Coronary artery (tissue), 2 donors: ENCODE data around the gene MYO1C.
A peak's percentile ranks its signal among the peaks of the same experiment; 100 is the strongest.

ENCODE experiments used
- DNase-seq: peaks from one replicate; pipeline ENCODE4 v3.0.0-alpha.2; 2017; ENCODE audit warnings: low spot score
- H3K27ac ChIP-seq, 2 donors: fragments of 200-600 bp; sonication (generic); one replicate each; pipeline ENCODE4 v1.5.1; 2016 to 2019
- H3K4me3 ChIP-seq: fragments of 200-600 bp; sonication (generic); 2 replicates; pipeline ENCODE4 v1.5.1; 2016; ENCODE audit warnings: mild to moderate bottlenecking, moderate library complexity
- TF ChIP-seq, protein P1 (sequence below): fragments of 200-600 bp; sonication (generic); IDR thresholded peaks from one replicate; pipeline ENCODE4 v1.5.1; 2019; ENCODE audit warnings: antibody characterized with exemption

The MYO1C gene

DNA sequence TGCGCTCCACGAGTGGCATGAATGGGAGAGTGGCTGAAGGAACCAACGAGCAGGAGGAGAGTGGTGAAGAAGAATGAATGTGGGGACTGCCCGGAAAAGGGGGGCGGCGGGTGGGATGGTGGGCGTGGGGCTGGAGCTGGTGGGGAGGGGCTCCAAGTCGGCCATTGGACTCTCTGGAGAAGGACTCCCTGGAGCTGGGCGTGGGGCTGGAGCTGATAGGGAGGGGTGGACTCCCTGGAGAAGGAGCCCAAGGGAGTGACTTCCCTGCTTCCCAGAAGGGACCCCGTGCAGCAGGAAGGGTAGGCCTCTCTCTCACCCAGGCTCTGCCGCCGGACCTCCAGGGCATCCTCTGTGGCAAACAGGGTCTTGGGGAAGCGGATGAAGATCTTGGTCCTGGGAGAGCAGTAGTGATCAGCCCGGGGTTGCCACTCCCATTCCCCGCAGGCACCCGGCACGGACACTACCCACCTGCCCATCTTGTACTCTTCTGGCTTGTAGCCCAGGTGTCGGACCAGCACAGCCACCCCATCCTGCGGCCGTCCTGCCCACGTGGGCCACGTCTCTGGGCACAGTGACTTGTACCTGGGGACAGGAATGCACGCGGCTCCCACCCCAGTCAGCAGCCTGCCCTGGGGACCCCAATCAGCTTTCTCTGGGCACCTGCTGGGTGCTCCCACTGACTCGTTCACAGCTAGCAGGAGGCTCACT, 21.6 kb downstream of the MYO1C start:
- DNase-seq: no peak
- H3K4me3 ChIP-seq: no peak overlapping the region
- H3K27ac ChIP-seq: no peak overlapping the region
- TF ChIP-seq, protein P1, sequence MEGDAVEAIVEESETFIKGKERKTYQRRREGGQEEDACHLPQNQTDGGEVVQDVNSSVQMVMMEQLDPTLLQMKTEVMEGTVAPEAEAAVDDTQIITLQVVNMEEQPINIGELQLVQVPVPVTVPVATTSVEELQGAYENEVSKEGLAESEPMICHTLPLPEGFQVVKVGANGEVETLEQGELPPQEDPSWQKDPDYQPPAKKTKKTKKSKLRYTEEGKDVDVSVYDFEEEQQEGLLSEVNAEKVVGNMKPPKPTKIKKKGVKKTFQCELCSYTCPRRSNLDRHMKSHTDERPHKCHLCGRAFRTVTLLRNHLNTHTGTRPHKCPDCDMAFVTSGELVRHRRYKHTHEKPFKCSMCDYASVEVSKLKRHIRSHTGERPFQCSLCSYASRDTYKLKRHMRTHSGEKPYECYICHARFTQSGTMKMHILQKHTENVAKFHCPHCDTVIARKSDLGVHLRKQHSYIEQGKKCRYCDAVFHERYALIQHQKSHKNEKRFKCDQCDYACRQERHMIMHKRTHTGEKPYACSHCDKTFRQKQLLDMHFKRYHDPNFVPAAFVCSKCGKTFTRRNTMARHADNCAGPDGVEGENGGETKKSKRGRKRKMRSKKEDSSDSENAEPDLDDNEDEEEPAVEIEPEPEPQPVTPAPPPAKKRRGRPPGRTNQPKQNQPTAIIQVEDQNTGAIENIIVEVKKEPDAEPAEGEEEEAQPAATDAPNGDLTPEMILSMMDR: no peak

DNA sequence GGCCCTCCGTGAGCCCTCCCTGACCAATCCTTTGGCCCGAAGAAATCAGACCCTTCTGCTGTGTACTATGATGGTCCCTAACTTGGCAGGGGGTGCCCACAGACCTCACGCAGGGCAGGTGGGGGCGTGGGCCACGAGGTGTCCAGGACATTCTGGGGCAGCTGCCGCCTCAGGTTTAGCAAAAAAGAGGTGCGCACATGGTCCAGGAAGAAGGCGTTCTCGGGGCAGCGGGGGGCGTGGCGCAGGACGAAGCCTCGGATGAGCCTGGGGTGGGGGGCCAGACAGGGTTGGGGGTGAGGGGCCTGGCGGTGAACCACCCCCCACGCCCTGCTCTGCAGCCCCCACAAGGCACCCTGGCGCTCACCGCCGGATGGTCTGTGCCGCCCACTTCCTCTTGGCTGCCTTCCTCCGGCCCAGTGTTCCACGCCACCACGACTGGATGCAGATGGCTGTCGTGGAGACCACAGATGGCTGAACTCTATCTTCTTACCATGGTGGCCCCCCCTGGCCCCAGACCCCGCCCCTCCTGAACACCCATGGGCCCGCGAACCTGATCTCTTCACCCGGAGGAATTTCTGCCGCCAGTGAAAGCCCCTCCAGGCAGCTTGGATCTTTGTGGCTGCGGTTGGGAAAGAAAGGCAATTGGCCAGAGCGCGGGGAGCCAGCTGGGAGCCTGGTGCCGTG, 22.3 kb downstream of the MYO1C start:
- TF ChIP-seq, protein P1: no peak
- peak overlapping the region in 1 of 2 donors; percentile 3 for H3K27ac ChIP-seq
- no peak for DNase-seq
- no peak overlapping the region for H3K4me3 ChIP-seq

DNA sequence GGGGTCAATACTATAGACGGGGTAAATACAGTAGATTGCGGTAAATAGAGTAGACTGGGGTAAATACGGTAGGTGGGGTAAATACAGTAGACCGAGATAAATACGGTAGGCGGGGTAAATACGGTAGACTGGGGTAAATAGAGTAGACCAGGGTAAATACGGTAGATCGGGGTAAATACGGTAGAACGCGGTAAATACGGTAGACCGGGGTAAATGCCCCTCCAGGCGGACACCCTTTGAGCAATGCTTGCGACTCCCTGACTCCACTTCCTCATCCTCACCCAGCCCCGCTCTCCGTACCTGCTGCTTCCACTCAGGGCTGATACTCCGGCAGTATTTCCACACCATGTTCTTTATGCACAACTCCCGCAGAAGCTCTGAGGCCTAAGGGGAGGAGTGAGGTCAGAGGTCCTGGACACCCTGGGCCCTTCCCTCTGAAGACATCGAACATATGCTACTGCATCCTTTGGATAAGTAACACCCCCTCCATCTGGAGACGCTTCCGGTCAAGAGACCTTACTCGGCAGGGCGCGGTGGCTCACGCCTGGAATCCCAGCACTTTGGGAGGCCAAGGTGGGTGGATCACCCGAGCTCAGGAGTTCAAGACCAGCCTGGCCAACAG, 23.1 kb downstream of the MYO1C start:
- Histone ChIP-seq H3K4me3 (no peak overlapping the region), H3K27ac (no peak overlapping the region)
- TF ChIP-seq, protein P1: no peak
- no peak for DNase-seq

DNA sequence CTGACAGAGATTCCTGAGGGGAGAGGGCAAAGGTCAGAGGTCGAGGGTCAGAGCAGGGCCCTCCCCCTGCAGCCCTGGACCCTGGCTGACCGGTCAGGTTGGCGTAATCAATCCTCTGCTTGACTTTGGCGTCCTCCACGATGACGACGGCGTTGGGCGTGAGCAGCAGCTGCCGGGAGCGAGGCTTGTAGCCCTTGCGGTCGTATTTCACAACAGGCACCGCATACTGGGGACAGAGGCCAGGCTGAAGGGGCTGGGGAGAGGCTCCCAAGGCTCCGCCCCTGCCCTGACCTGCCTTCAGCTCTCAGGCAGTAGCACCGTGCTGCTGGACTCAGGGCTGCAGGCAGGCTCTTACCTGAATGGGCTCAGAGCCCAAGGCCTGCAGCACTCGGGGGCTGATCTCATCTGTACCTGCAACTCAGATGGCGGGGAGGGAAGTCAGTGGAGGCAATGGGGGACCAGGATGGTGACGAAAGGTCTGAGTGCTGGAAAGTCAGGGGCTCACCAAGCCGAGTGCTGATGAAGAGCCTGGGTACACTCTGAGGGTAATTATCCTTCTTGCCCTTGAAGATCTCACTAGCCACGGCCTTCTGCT, 24.5 kb downstream of the MYO1C start:
- TF ChIP-seq, protein P1: no peak
- peak overlapping the region in 1 of 2 donors; percentile 41 for H3K27ac ChIP-seq
- no peak for DNase-seq
- H3K4me3 ChIP-seq: no peak overlapping the region

DNA sequence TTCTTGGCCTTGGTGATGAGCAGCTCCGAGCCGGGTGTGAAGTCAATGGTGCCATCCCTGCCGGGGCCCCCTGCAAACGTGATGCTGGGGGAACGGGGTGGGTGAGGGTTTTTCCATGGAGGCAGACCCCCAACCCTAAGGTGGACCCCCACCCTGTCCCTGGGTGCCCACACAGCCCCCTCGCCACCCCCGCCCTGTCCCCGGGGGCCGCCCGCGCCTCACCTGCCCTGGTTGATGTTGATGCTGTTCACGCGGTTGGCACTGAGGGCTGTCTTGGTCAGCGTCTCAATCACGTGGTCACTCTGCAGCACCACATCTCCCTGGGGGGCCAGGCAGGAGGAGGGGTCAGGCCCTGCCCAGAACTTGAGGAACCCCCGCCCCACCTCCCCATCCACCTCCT, 25.2 kb downstream of the MYO1C start:
- no peak for DNase-seq
- H3K27ac ChIP-seq: no peak overlapping the region
- H3K4me3 ChIP-seq: no peak overlapping the region
- TF ChIP-seq, protein P1: no peak

DNA sequence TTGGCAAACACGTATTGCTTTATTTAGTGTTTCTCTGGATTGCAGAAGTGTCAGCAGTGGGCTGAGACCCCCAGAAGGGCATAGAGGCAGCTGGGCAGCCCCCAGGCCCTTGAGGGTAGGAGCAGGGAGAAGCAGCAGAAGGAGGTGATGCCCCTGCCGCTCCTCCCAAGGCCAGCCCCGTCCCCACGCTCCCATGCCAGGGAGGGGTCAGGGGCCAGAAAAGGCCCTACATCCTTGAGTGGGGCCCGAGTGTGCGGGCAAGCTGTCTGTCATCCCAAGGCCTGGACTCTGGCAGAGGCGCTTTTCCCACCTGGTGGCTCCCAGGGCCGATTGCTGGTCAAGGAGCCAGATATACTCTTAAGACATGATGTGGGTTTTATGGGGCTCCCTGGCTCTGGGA, 28.3 kb downstream of the MYO1C start:
- DNase-seq: no peak
- H3K27ac ChIP-seq: no peak overlapping the region
- H3K4me3 ChIP-seq: no peak overlapping the region
- TF ChIP-seq, protein P1: no peak
